Measurements from ENCODE around the gene ZNF654. TPM values are rescaled to one million over a fixed set of nuclear protein-coding genes. Genes with fewer than 3 reads are reported as not detected.
A peak's percentile ranks its signal among the peaks of the same experiment; 100 is the strongest.

Gene ZNF654
- total RNA-seq, 3 donors from 2014 or later (not counting 1 experiment from before 2014, with no cell fraction given) = 11.9 to 16.7 (median 12.2) TPM

DNA sequence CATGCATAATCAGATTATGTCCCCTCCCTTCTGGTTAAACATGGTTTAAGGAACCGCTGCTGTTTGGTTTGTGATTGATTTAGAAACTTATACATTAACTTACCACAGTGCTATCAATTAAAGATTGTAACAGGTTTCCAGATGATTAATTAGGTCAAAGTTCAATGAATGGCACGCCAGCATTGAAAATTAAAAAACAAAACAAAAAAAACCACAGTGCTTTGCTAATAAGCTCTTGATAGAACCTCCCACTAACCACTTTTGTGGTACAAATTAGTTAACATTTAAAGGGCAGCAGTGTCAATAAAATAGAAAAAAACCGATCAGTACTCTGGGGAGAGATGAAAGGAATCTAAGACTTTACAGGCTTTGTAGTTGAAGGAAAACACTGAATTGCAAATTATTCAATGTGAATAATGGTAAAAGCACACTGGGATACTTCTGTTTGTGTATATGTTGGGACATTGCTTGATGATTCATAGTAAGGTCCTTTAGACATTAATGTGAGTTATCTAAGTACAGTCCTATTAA is 83.1 kb downstream of the ZNF654 start:
- no peak for ATAC-seq
- 60% methylated on average over 1 of the region's 3 CpGs for WGBS (ENCODE audit: insufficient coverage)
- Mint-ChIP-seq H3K36me3 (no peaks in the 10 kb centered on the region), H3K9me3 (no peaks in the 10 kb centered on the region), H3K27me3 (ENCODE audit: low read depth in 2 of 2) (no peaks in the 10 kb centered on the region), H3K4me1 (no peaks in the 10 kb centered on the region), H3K27ac (peak overlapping the region in 1 of 2 donors; percentile 45), H3K4me3 (no peak overlapping the region)
- no peak overlapping the region for H3K27ac ChIP-seq (ENCODE audit: low read length)
- no peak for TF ChIP-seq CTCF (IDR thresholded peaks at IDR 0.05)
- no peak for DNase-seq
- no peaks in the 10 kb centered on the region for H3K27me3 ChIP-seq (ENCODE audit: control insufficient read depth, insufficient read depth, low read length)
- no peak overlapping the region for H3K4me3 ChIP-seq (ENCODE audit: low read length)
- no peaks in the 10 kb centered on the region for H3K9me3 ChIP-seq (ENCODE audit: control insufficient read depth, insufficient read depth, low read length)
- no peaks in the 10 kb centered on the region for H3K4me1 ChIP-seq (ENCODE audit: control insufficient read depth, insufficient read depth, low read length)
- intact Hi-C loops (cut with micrococcal nuclease) = no loop called here
- H3K36me3 ChIP-seq (ENCODE audit: control insufficient read depth, insufficient read depth, low read length) = peaks cover 27% of the 10 kb centered on the region

- Histone ChIP-seq H3K4me1 (ENCODE audit: control insufficient read depth, insufficient read depth, low read length) (peaks cover 13% of the 10 kb centered on the region), H3K36me3 (ENCODE audit: control insufficient read depth, insufficient read depth, low read length) (no peaks in the 10 kb centered on the region), H3K4me3 (ENCODE audit: low read length) (no peak overlapping the region), H3K27me3 (ENCODE audit: control insufficient read depth, insufficient read depth, low read length) (no peaks in the 10 kb centered on the region), H3K9me3 (ENCODE audit: control insufficient read depth, insufficient read depth, low read length) (no peaks in the 10 kb centered on the region), H3K27ac (ENCODE audit: low read length) (no peak overlapping the region)
- ATAC-seq (no peak), DNase-seq (no peak)
- Mint-ChIP-seq H3K4me3 (peak overlapping the region; percentile 29), H3K36me3 (no peaks in the 10 kb centered on the region), H3K27me3 (ENCODE audit: low read depth in 2 of 2) (no peaks in the 10 kb centered on the region), H3K27ac (no peak overlapping the region), H3K4me1 (peaks cover 17 to 24% of the 10 kb centered on the region in 2 donors), H3K9me3 (no peaks in the 10 kb centered on the region)
- no peak for TF ChIP-seq CTCF (IDR thresholded peaks at IDR 0.05)
- intact Hi-C loops (cut with micrococcal nuclease) = no loop called here
Observed at GRCh38 chr3:88147261-88147660, 88.2 kb downstream of the ZNF654 start.

DNA sequence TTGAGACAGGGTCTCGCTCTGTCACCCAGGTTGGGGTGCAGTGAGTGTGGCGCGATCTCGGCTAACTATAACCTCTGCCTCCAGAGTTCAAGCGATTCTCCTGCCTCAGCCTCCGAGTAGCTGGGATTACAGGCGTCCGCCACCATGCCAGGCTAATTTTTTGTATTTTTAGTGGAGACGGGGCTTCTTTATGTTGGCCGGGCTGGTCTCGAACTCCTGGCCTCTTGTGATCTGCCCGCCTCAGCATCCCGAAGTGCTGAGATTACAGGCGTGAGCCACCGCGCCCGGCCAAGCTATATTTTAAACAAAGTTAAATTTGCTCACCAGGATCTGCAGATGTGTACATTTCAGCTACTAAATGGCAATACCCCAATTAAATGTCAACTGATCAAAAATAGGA is 89.6 kb downstream of the ZNF654 start:
- DNase-seq (no peak), ATAC-seq (no peak)
- Histone ChIP-seq H3K4me1 (ENCODE audit: control insufficient read depth, insufficient read depth, low read length) (peaks cover 15% of the 10 kb centered on the region), H3K27ac (ENCODE audit: low read length) (peak overlapping the region; percentile 92), H3K27me3 (ENCODE audit: control insufficient read depth, insufficient read depth, low read length) (no peaks in the 10 kb centered on the region), H3K9me3 (ENCODE audit: control insufficient read depth, insufficient read depth, low read length) (no peaks in the 10 kb centered on the region), H3K36me3 (ENCODE audit: control insufficient read depth, insufficient read depth, low read length) (peaks cover 6% of the 10 kb centered on the region), H3K4me3 (ENCODE audit: low read length) (peak overlapping the region; percentile 86)
- Mint-ChIP-seq H3K27ac (peak overlapping the region; percentile 91 to 93), H3K4me3 (peak overlapping the region; percentile 91), H3K4me1 (peaks cover 17 to 24% of the 10 kb centered on the region in 2 donors), H3K27me3 (ENCODE audit: low read depth in 2 of 2) (no peaks in the 10 kb centered on the region), H3K9me3 (no peaks in the 10 kb centered on the region), H3K36me3 (no peaks in the 10 kb centered on the region)
- WGBS (ENCODE audit: insufficient coverage) = 85% methylated on average over 17 of the region's 17 CpGs
- TF ChIP-seq CTCF (IDR thresholded peaks at IDR 0.05) = no peak
- intact Hi-C loops (cut with micrococcal nuclease) = loop anchor here (1.0 kb wide), 1 partner anchor 89 kb away; the partner anchor contains the start of genes CGGBP1 and ZNF654

- under 1% methylated on average over 13 of the region's 16 CpGs for WGBS (ENCODE audit: insufficient coverage)
- H3K4me3 ChIP-seq (ENCODE audit: low read length) = peak overlapping the region; percentile 86
- H3K36me3 ChIP-seq (ENCODE audit: control insufficient read depth, insufficient read depth, low read length) = peaks cover 11% of the 10 kb centered on the region
- ATAC-seq = peak; percentile 1 to 10 (median 5)
- H3K4me1 Mint-ChIP-seq = peaks cover 17 to 24% of the 10 kb centered on the region in 2 donors
- H3K9me3 ChIP-seq (ENCODE audit: control insufficient read depth, insufficient read depth, low read length) = no peaks in the 10 kb centered on the region
- no peaks in the 10 kb centered on the region for H3K36me3 Mint-ChIP-seq
- no peaks in the 10 kb centered on the region for H3K27me3 ChIP-seq (ENCODE audit: control insufficient read depth, insufficient read depth, low read length)
- H3K9me3 Mint-ChIP-seq = no peaks in the 10 kb centered on the region
- peak overlapping the region; percentile 91 to 93 for H3K27ac Mint-ChIP-seq
- no peak for DNase-seq
- no peaks in the 10 kb centered on the region for H3K27me3 Mint-ChIP-seq (ENCODE audit: low read depth in 2 of 2)
- peaks cover 15% of the 10 kb centered on the region for H3K4me1 ChIP-seq (ENCODE audit: control insufficient read depth, insufficient read depth, low read length)
- H3K4me3 Mint-ChIP-seq = peak overlapping the region; percentile 91
- no peak for TF ChIP-seq CTCF (IDR thresholded peaks at IDR 0.05)
- H3K27ac ChIP-seq (ENCODE audit: low read length) = peak overlapping the region; percentile 92
- intact Hi-C loops (cut with micrococcal nuclease) = loop anchor here (1.0 kb wide), 1 partner anchor 90 kb away; the partner anchor contains the start of genes CGGBP1 and ZNF654
Observed at GRCh38 chr3:88149101-88149508, 90.0 kb downstream of the ZNF654 start.
